Transverse colon (tissue), 3 donors: ENCODE data around the gene CD7.

Experiments
- CTCF ChIP-seq, 5 experiments: fragments of 200-600 bp in 3 of 5; fragments of 450-650 bp in 2 of 5; sonication (generic) in 3 of 5; IDR thresholded peaks; 1 replicate in 2 of 5; 2 replicates in 3 of 5; pipeline ENCODE4 v1.5.1; 2016 to 2017; ENCODE audit warnings: antibody characterized with exemption in 5 of 5, inconsistent platforms in 3 of 5, mild to moderate bottlenecking in 2 of 5, moderate library complexity in 1 of 5
- POLR2A ChIP-seq: fragments of 450-650 bp; IDR thresholded peaks from one replicate; pipeline ENCODE4 v1.6.1; 2016; ENCODE audit warnings: antibody characterized with exemption, mild to moderate bottlenecking, moderate library complexity

GRCh38 chr17:82282239-82283207, 34.9 kb downstream of the CD7 start:
- no peak for TF ChIP-seq POLR2A
- TF ChIP-seq CTCF (IDR thresholded peaks at IDR 0.05) = no peak
